Common myeloid progenitor, CD34-positive (primary cell): Measurements from ENCODE around the gene OFD1. TPM values are rescaled to one million over a fixed set of nuclear protein-coding genes. Genes with fewer than 3 reads are reported as not detected.

Source experiments
- CTCF ChIA-PET: fragments of 350-600 bp; sonication (Branson Sonifier 250); formaldehyde crosslinking; loops from one replicate; lab custom pipeline; 2021; ENCODE audit warnings: antibody characterized with exemption; lab: Charles Lee
- POLR2A ChIA-PET: fragments of 350-600 bp; sonication (Branson Sonifier 250); formaldehyde crosslinking; loops from one replicate; lab custom pipeline; 2021; ENCODE audit warnings: antibody characterized with exemption; lab: Charles Lee
- DNase-seq, 3 donors: peaks; one replicate each; pipeline versions ENCODE4 v3.0.0 to v3.0.0-alpha.2; 2013
- H3K27ac ChIP-seq, 2 experiments: 1 replicate in 1 of 2; 2 replicates in 1 of 2; pipeline ENCODE4 v1.7.0; 2013; ENCODE audit warnings: inconsistent platforms in 2 of 2, low read length in 2 of 2, mild to moderate bottlenecking in 2 of 2, low read depth in 1 of 2, moderate library complexity in 1 of 2; ENCODE audit not compliant: severe bottlenecking in 2 of 2, insufficient read depth in 1 of 2, poor library complexity in 1 of 2
- H3K27me3 ChIP-seq, 5 experiments: replicated peaks in 2 of 5; 1 replicate in 3 of 5; 2 replicates in 2 of 5; pipeline versions ENCODE4 v1.6.1 to v1.7.0; 2013; ENCODE audit warnings: low read length in 4 of 5, mild to moderate bottlenecking in 2 of 5, moderate library complexity in 2 of 5, inconsistent platforms in 1 of 5; ENCODE audit not compliant: insufficient read depth in 5 of 5, control insufficient read depth in 4 of 5
- H3K36me3 ChIP-seq, 4 experiments: 1 replicate in 2 of 4; 2 replicates in 2 of 4; pipeline versions ENCODE4 v1.6.1 to v1.7.0; 2013; ENCODE audit warnings: low read length in 3 of 4, control low read depth in 1 of 4, mild to moderate bottlenecking in 1 of 4; ENCODE audit not compliant: control insufficient read depth in 4 of 4, insufficient read depth in 4 of 4
- H3K4me1 ChIP-seq, 4 experiments: 1 replicate in 3 of 4; 2 replicates in 1 of 4; pipeline versions ENCODE4 v1.6.1 to v1.7.1; 2013; ENCODE audit warnings: low read length in 3 of 4, mild to moderate bottlenecking in 3 of 4, control low read depth in 1 of 4, inconsistent platforms in 1 of 4, moderate library complexity in 1 of 4; ENCODE audit not compliant: control insufficient read depth in 4 of 4, insufficient read depth in 4 of 4; ENCODE audit errors: control extremely low read depth in 1 of 4
- H3K4me3 ChIP-seq, 7 experiments: 1 replicate in 4 of 7; 2 replicates in 3 of 7; pipeline versions ENCODE4 v1.5.1 to v1.7.0; 2013; ENCODE audit warnings: mild to moderate bottlenecking in 7 of 7, low read length in 6 of 7, moderate library complexity in 6 of 7, inconsistent platforms in 2 of 7, low read depth in 2 of 7, control low read depth in 1 of 7; ENCODE audit not compliant: insufficient read depth in 4 of 7, control insufficient read depth in 1 of 7; ENCODE audit errors: extremely low read depth in 1 of 7
- H3K9me3 ChIP-seq, 5 experiments: 1 replicate in 4 of 5; 2 replicates in 1 of 5; pipeline versions ENCODE4 v1.6.1 to v1.7.1; 2013; ENCODE audit warnings: low read length in 4 of 5, mild to moderate bottlenecking in 2 of 5, inconsistent platforms in 1 of 5, low read depth in 1 of 5, moderate library complexity in 1 of 5; ENCODE audit not compliant: control insufficient read depth in 4 of 5, insufficient read depth in 2 of 5; ENCODE audit errors: control extremely low read depth in 1 of 5
- WGBS: methylation state at CpG from one replicate; pipeline ENCODE4 v1.1.5; 2013; ENCODE audit not compliant: insufficient coverage; 5-methylcytosine and 5-hydroxymethylcytosine counted together
- polyA plus RNA-seq: library from polyadenylated mRNA; unstranded; fragments of 120-200 nt; gene quantifications from one replicate; pipeline ENCODE4 v1.2.1, GENCODE V29; 2013

OFD1 gene
- polyA plus RNA-seq = 59.6 TPM

GRCh38 chrX:13734278-13735172 is at the start of gene OFD1, which contains the start of gene TRAPPC2:
OFD1 (plus strand) TSS chrX:13734748; CDS start chrX:13735072, 324 bp downstream.
TRAPPC2 (minus strand) TSS chrX:13734620; CDS start chrX:13719963, 14,657 bp downstream.
- ChIA-PET POLR2A (interaction anchor here (0.6 to 1.5 kb wide), 8 partner anchors 8 to 296 kb away, joined by 3 to 5 read pairs (median 3); partner anchors contain the start of gene RAB9A), CTCF (interaction anchor here (1.3 kb wide), 1 partner anchor 14 kb away, joined by 3 read pairs; no protein-coding TSS in a partner anchor)
- peaks cover 0 to 9% (median 0%) of the 10 kb centered on the region in 5 experiments for H3K9me3 ChIP-seq
- H3K4me3 ChIP-seq = peak within 1 kb of the TSS; percentile 64 to 88 (median 79)
- DNase-seq = peak; percentile 93 to 97 (median 97)
- H3K36me3 ChIP-seq = peaks cover 0 to 2% (median 0%) of the 10 kb centered on the region in 4 experiments
- H3K4me1 ChIP-seq = peaks cover 5 to 31% (median 13%) of the 10 kb centered on the region in 4 experiments
- peak within 1 kb of the TSS; percentile 81 to 94 for H3K27ac ChIP-seq
- 1% methylated on average over 70 of the region's 75 CpGs for WGBS
- H3K27me3 ChIP-seq = peaks cover 0 to 13% (median 0%) of the 10 kb centered on the region in 5 experiments

- POLR2A ChIA-PET = no interaction called here
- peaks cover 0 to 8% (median 4%) of the 10 kb centered on the region in 4 experiments for H3K4me1 ChIP-seq
Measured at GRCh38 chrX:13685126-13685763, 49.3 kb upstream of the OFD1 start.

GRCh38 chrX:13687203-13687602 is 47.3 kb upstream of the OFD1 start:
- Histone ChIP-seq H3K36me3 (no peaks in the 10 kb centered on the region), H3K27me3 (peaks cover 0 to 22% (median 0%) of the 10 kb centered on the region in 5 experiments), H3K27ac (no peak overlapping the region), H3K4me1 (peaks cover 2 to 17% (median 6%) of the 10 kb centered on the region in 4 experiments), H3K9me3 (no peaks in the 10 kb centered on the region), H3K4me3 (no peak overlapping the region)
- no peak for DNase-seq
- ChIA-PET POLR2A (no interaction called here), CTCF (interaction anchor here (0.6 kb wide), 1 partner anchor 26 kb away, joined by 3 read pairs; no protein-coding TSS in a partner anchor)
- WGBS = 60% methylated on average over 1 of the region's 1 CpG

More at GRCh38 chrX:13685126-13685763, 49.3 kb upstream of the OFD1 start:
- H3K27me3 ChIP-seq = peaks cover 0 to 22% (median 0%) of the 10 kb centered on the region in 5 experiments
- 79% methylated on average over 1 of the region's 3 CpGs for WGBS
- H3K9me3 ChIP-seq = no peaks in the 10 kb centered on the region
- no peaks in the 10 kb centered on the region for H3K36me3 ChIP-seq
- DNase-seq = no peak
- no peak overlapping the region for H3K4me3 ChIP-seq
- H3K27ac ChIP-seq = no peak overlapping the region
- CTCF ChIA-PET = no interaction called here

- POLR2A ChIA-PET = interaction anchor here (0.9 to 2.1 kb wide), 2 partner anchors 19 to 46 kb away, joined by 4 to 5 read pairs; partner anchors contain the start of genes OFD1 and TRAPPC2
- Histone ChIP-seq H3K27me3 (peaks cover 0 to 22% (median 0%) of the 10 kb centered on the region in 5 experiments), H3K36me3 (no peaks in the 10 kb centered on the region), H3K27ac (peak overlapping the region; percentile 34 to 83), H3K4me1 (peaks cover 2 to 21% (median 10%) of the 10 kb centered on the region in 4 experiments), H3K9me3 (no peaks in the 10 kb centered on the region), H3K4me3 (peak overlapping the region in 6 of 7 experiments; percentile 61 to 90 (median 74))
- peak in 1 of 3 donors; percentile 73 for DNase-seq
- CTCF ChIA-PET = interaction anchor here (1.1 to 1.4 kb wide), 2 partner anchors 8 to 58 kb away, joined by 3 read pairs; no protein-coding TSS in a partner anchor
- WGBS = 10% methylated on average over 12 of the region's 13 CpGs
Measured at GRCh38 chrX:13688384-13688957, 46.1 kb upstream of the OFD1 start.

- Histone ChIP-seq H3K9me3 (no peaks in the 10 kb centered on the region), H3K4me1 (peaks cover 2 to 21% (median 12%) of the 10 kb centered on the region in 4 experiments), H3K27ac (peak within 1 kb of the TSS; percentile 54 to 83), H3K36me3 (no peaks in the 10 kb centered on the region), H3K4me3 (peak within 1 kb of the TSS; percentile 40 to 90 (median 74)), H3K27me3 (peaks cover 0 to 24% (median 0%) of the 10 kb centered on the region in 5 experiments)
- DNase-seq = peak; percentile 55 to 72 (median 68)
- ChIA-PET CTCF (interaction anchor here (1.1 to 1.4 kb wide), 2 partner anchors 8 to 57 kb away, joined by 3 read pairs; no protein-coding TSS in a partner anchor), POLR2A (interaction anchor here (2.1 kb wide), 1 partner anchor 46 kb away, joined by 5 read pairs; the partner anchor contains the start of genes OFD1 and TRAPPC2)
- WGBS = under 1% methylated on average over 47 of the region's 68 CpGs
Measured at GRCh38 chrX:13688958-13689740, 45.4 kb upstream of the OFD1 start, which contains the start of gene RAB9A. RAB9A (plus strand) TSS chrX:13689128; CDS start chrX:13708747, 19,619 bp downstream.
